ENCODE results near the gene DDX20. TPM values are rescaled to one million over a fixed set of nuclear protein-coding genes. Genes with fewer than 3 reads are reported as not detected.
A peak's percentile ranks its signal among the peaks of the same experiment; 100 is the strongest.

Gene DDX20
- total RNA-seq (2014; rRNA removed; shearing (Covaris generic)), result 15.7 and 15.9 TPM in 2 replicates
- polyA plus RNA-seq (2014; cell fraction: nucleus; rRNA removed), result 14.4 and 21.9 TPM in 2 replicates

DNA sequence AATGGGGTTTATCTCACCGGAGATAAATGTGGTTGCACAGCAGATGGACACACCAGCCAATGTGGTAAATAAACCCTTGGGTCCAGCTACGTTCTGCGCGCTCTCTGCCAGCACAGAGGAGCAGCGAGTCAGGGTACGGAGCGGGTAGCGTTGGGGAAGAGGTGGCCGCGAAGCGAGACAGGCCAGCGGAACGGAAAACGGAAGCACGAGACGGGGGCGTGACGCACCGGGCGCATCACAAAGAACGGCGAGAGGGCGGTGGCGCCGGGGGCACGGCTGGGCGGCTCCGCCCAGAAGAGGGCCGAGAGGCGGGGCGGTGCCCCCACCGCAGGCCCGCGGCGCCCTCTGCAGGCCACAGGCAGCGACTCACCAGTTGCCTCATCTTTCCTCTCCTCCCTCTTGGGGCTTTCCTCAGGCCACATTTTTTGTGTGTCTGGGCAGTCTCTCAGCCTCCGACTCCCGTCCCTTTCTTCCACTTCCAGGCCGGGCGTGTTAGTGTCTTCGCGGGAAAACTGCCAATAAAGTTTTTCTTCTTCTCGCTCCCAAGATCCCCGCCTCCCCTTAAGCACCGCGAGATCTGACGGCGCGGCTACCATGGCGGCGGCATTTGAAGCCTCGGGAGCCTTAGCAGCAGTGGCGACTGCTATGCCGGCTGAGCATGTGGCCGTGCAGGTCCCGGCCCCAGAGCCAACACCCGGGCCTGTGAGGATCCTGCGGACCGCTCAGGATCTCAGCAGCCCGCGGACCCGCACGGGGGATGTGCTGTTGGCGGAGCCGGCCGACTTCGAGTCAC, at the start of gene DDX20:
Gene DDX20 (plus strand): TSS at position 571 of the 793 bp plus-strand sequence. CDS start 24 bp downstream, at position 595.
- peak; percentile 90 for DNase-seq (ENCODE audit: extremely low read depth, low read depth)

DNA sequence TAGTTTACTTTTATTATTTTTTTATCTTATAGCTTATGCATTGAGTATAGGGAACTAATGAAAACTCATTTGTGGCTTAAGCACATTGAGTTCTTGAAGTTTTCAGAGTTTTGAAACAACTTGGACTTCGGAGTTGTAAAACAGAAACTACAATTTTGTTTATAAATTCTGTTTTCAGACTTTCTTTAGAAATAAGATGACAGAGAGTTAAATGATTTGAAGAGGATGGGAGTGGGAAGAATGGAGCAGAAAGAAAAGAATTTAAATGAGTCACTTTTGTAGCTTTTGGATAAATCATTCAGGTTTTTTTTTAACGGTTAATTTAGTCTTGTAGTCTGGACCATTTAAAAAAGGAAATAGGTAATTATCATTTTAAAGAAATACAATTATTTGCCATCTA, 48.8 kb upstream of the DDX20 start:
- DNase-seq (ENCODE audit: extremely low read depth, low read depth), result no peak

DNA sequence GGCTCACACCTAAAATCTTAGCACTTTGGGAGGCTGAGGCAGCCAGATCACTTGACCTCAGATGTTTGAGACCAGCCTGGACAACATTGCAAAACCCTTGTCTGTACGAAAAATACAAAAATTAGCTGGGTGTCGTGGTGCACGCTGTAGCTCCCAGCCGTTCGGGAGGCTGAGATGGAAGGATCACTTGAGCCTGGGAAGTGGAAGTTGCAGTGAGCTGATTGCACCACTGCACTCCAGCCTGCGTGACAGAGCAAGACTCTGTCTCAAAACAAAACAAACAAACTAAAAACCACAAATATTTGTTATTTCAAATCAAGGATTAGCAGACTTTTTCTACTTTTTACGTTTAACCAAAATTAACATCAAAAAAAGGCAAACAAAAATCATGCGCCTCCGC, 47.8 kb upstream of the DDX20 start:
- no peak for DNase-seq (ENCODE audit: extremely low read depth, low read depth)

- DNase-seq (ENCODE audit: extremely low read depth, low read depth), result no peak
These were observed 45.7 kb upstream of the DDX20 start for GRCh38 chr1:111709986-111710385.

DNA sequence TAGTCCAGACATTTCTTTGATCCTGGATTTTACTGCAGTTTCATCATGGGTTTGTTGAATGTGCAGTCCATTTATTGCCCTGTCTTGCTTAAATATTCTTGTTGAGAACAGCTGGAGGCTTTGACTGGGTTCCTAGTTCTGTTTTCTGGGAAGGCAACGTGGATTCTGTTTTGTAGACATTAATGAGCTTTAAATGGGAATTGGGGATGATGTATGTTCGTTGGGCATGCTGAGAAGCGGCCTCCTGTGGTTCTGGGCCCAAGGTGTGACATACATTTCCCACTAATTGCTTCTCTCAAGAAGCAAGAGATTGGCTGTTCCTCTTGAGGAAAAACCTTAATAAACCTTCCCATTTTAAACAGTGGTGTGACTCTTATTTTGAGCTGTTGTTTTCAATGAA, 39.4 kb upstream of the DDX20 start:
- no peak for DNase-seq (ENCODE audit: extremely low read depth, low read depth)

- no peak for DNase-seq (ENCODE audit: extremely low read depth, low read depth)
These were observed 38.3 kb upstream of the DDX20 start for GRCh38 chr1:111717450-111717849.

DNA sequence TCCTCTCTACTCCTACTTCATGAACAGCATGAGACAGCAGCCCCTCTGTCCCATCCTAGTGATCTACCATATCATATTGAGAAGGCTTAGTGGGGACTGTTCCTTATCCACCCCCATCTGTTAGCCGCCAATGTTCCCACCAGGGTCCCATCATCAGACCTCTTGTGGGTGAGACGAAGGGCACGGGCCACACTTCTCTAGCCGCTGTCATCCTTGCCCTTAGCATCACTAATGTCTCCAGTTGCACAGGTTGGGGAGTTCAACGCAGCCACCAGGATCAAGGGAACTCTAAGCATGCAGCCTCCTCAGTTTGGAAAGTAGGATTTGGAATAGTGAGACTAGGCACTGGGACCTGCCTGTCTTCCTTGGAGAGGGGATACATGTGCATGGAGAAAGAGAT, 36.6 kb upstream of the DDX20 start:
- no peak for DNase-seq (ENCODE audit: extremely low read depth, low read depth)

DNA sequence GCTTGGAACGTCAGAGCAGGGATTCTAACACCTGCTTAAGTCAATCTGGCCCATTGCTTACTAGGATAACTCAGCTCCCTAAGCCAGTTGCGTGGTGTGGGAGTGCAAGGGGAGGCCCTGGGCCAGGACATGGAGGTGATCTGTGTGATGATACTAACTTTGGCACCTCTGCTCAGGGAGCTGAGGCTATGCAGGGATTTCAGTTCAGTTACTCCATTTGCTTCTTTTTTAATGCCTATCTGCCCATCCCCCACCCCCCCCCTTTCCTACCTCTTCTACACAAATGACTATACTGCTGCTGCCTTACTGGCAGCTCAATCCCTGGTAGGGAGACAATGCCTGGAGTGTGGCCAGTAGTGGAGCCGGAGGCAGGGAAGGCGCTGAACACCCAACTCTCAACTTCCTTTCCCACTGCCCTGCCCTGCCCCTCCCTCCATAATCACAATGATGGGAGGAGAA, 36.0 kb upstream of the DDX20 start:
- no peak for DNase-seq (ENCODE audit: extremely low read depth, low read depth)

DNA sequence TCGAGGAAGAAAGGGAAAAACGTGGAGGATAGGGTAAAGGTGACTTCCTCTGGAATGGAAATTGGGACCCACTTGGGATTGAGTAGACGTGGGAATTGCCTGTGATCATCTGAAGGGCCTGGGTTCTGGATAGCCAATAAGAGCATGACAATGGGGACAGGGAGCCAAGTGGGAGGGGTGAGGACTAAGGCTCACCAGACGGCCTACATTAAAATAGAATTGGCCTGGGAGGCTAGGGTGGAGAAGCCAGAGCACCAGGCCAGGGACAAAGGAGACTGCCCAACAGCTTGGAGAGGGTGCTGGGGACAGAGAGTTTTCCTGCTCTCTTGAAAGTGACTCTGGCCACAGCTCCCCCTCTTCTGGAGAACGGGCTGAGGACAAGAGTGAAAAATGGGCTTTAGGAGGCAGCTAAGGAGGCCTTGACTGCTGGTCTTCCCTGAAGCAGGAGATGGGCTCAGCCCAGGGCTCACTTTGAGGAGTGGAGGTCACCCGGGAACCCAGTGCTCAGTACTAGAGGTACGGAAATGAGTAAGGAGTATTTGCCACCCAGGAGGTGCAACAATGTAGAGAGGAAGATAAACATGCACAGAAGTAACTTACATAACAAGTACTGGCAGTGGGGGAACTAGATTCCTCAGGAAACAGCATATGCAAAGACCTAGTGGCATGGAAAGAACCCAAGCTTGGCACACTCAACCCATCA, 35.3 kb upstream of the DDX20 start:
- no peak for DNase-seq (ENCODE audit: extremely low read depth, low read depth)

- no peak for DNase-seq (ENCODE audit: extremely low read depth, low read depth)
These were observed 34.5 kb upstream of the DDX20 start for GRCh38 chr1:111720977-111721786.

- DNase-seq (ENCODE audit: extremely low read depth, low read depth), result no peak
These were observed 32.5 kb upstream of the DDX20 start for GRCh38 chr1:111723091-111723806.

GRCh38 chr1:111723871-111724270, 31.8 kb upstream of the DDX20 start:
- DNase-seq (ENCODE audit: extremely low read depth, low read depth), result no peak

DNA sequence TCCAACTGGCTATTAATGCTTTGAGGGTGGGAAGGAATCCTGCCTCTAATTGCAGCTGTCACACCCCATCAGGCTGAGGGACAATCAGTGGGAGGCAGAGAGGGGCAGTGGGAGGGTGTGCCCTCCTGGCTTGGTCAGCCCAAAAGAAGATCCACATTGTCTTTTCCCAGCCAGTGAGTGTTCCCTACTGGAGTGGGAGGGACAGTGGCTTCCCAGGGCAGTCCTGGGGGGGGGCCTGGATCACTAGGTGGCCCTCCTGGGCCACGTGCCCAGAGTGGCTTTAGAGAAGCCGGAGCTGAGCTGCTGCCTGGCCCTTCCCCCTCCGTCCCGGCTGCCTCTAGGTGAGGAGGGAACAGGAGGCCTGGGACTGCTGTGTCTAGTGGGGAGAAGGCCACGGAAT, 30.5 kb upstream of the DDX20 start:
- no peak for DNase-seq (ENCODE audit: extremely low read depth, low read depth)

- no peak for DNase-seq (ENCODE audit: extremely low read depth, low read depth)
These were observed 28.6 kb upstream of the DDX20 start for GRCh38 chr1:111727056-111727455.

- DNase-seq (ENCODE audit: extremely low read depth, low read depth), result no peak
These were observed 26.3 kb upstream of the DDX20 start for GRCh38 chr1:111729271-111729921.

DNA sequence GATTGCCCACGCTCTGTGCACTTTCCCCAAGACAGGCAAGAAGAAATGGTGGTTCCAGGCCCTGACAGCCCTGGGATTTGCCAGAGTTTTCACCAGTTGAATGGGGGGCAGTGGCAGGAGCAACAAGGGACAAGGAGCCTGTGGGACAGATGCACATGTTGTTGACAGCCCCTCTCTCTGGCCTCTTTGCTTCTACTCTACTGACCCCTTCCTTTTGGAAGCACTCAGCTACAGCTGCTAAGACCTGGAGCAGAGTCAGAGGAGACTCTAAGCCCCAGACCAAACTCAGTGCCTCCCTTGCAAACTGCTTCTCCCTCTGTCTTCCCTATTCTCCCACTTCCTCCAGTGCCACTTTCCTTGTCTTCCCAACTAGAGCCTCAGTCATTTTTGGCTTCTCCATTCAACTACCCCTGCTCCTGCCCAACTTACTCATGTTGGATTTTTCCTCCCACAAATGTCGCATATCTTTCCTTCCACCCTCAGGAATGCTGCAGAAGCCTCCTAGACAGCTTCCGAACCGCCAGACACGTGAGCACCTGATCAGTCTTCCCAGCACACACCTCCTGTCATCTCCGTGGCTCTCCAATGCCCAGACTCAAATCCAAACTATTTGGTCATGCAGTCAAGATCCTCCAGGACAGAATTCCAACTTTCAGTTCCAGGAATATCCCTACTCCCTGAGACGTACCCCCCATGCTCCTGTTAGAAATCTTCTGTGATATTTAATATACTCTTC, 25.6 kb upstream of the DDX20 start:
- DNase-seq (ENCODE audit: extremely low read depth, low read depth), result no peak

GRCh38 chr1:111730706-111731105, 25.0 kb upstream of the DDX20 start:
- DNase-seq (ENCODE audit: extremely low read depth, low read depth), result no peak

GRCh38 chr1:111731956-111732355, 23.7 kb upstream of the DDX20 start:
- DNase-seq (ENCODE audit: extremely low read depth, low read depth), result no peak

DNA sequence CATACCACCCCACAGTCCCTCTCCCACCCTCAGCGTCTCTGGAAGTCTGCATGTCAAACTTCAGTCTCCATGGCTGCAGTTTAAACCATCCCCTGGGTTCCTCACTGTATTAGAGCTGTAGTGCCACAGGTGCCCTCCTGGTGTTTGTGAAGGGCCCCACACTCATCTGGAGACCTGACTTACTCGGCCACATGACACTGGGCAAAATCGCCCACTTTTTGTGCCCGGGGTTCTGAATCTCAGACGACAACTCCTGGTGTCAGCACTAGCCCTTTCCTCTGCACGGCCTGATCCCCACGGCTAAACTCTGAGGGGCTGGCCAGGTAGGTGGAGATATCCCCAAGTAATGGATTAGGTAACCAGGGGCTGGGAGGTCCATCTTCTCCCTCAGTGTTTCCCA, 23.0 kb upstream of the DDX20 start:
- DNase-seq (ENCODE audit: extremely low read depth, low read depth), result no peak
